ENCODE measurements around the gene NDUFA11. TPM values are rescaled to one million over a fixed set of nuclear protein-coding genes. Genes with fewer than 3 reads are reported as not detected.

The NDUFA11 gene
- total and polyA plus RNA-seq, 2 of the 4 experiments (the other 2 are of a cell fraction) = 375 to 1,276 TPM

DNA sequence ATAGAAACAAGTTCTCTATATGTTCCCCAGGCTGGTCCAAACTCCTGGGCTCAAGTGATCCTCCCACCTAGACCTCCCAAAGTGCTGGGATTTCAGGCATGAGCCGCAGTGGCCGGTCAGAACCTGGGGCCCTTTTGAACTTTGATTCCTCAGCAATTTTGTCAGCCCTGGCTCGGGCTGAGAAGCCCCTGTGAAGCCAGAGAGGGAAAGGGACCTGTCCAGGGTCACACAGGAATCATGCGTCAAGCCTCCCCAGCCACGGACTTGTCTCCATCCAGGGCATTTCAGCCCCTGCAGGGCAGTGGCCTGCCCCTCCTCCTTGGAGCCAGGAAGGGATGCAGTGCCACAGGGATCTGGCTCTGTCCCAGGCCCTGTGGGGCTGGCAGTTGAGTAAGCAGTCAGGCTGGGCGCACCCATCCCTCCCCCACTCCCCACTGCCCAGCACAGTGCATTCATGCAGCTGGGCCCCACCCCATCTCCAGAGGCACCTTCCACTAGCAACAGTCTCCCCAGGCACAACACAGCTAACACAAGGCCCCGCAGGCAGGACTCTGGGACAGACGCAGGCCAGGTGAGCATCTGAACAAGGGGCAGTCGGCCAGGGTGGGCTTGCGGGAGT is 10.3 kb upstream of the NDUFA11 start, which contains the start of gene CAPS:
Gene CAPS, plus strand, starts transcription at position 516 of the 619 bp plus-strand sequence. CDS start 153 bp downstream, outside the sequence.
- peaks cover 4% of the 10 kb centered on the region; the same call in 1 of the 2 replicates for H4K20me1 ChIP-seq (ENCODE audit: insufficient read depth, low read length)
- no peak within 1 kb of the TSS for H3K4me2 ChIP-seq (ENCODE audit: low read depth, low read length)
- H3K27me3 ChIP-seq (ENCODE audit: control insufficient read depth, insufficient read depth, low read length) = no peaks in the 10 kb centered on the region
- DNase-seq (peak; percentile 23), ATAC-seq (ENCODE audit: low read depth) (peak; percentile 74)
- peak within 1 kb of the TSS; percentile 67 for H2AK5ac ChIP-seq (ENCODE audit: low read depth, low read length)
- peaks cover 51% of the 10 kb centered on the region; the same call in 1 of the 2 replicates for H3K36me3 ChIP-seq (ENCODE audit: control insufficient read depth, insufficient read depth, low read length)
- H2BK20ac ChIP-seq (ENCODE audit: low read depth, low read length) = no peak within 1 kb of the TSS
- H3K4ac ChIP-seq (ENCODE audit: low read depth, low read length) = no peak within 1 kb of the TSS
- 0 out of 2 replicates have a peak within 1 kb of the TSS, but pooled peaks have one; percentile 15 for H4K5ac ChIP-seq (ENCODE audit: low read depth, low read length)
- BruUV-seq (replicated peaks) = no TSS peak
- ChIA-PET CTCF (no interaction called here), POLR2A (ENCODE audit: unreplicated experiment) (no interaction called here)
- in situ Hi-C loops (cut with MboI; ENCODE audit: low sequenced_read_pairs) (no loop called here), dilution Hi-C loops (cut with HindIII; ENCODE audit: low sequenced_read_pairs, unreplicated experiment) (no loop called here), intact Hi-C loops (cut with micrococcal nuclease) (no loop called here)
- H3K4me1 ChIP-seq (ENCODE audit: control insufficient read depth, insufficient read depth, low read length) = peaks cover 11% of the 10 kb centered on the region
- peak within 1 kb of the TSS; percentile 17 for H2BK5ac ChIP-seq (ENCODE audit: low read depth, low read length, poor library complexity, severe bottlenecking)
- no peak within 1 kb of the TSS; the same call in 2 of the 3 replicates for H2BK15ac ChIP-seq (ENCODE audit: low read depth, low read length)
- no peak within 1 kb of the TSS for H3K23ac ChIP-seq (ENCODE audit: low read depth, low read length)
- H3K9me1 ChIP-seq (ENCODE audit: insufficient read depth, low read length) = no peaks in the 10 kb centered on the region
- peak within 1 kb of the TSS in 1 of 2 experiments; percentile 5; a peak in 1 of 4 replicates for H4K8ac ChIP-seq (ENCODE audit: low read depth in 2 of 2, low read length in 2 of 2)
- peak within 1 kb of the TSS; percentile 33 for H2AFZ ChIP-seq (replicated peaks; ENCODE audit: low read length, poor library complexity)
- no peak within 1 kb of the TSS for H3K9ac ChIP-seq (ENCODE audit: low read depth, low read length)
- 84% methylated on average over 6 of the region's 10 CpGs; no CpG with 5 or more reads in 1 of the 2 experiments for WGBS, 2 experiments (ENCODE audit: extremely low coverage in 2 of 2, insufficient read length in 1 of 2)
- no peak within 1 kb of the TSS for H3K27ac ChIP-seq (ENCODE audit: insufficient read depth, low read length)
- H3K9me3 ChIP-seq (ENCODE audit: control insufficient read depth, insufficient read depth, low read length) = no peaks in the 10 kb centered on the region
- H3K14ac ChIP-seq (replicated peaks; ENCODE audit: low read depth, low read length) = peak within 1 kb of the TSS; percentile 59; the same call in 1 of the 2 replicates
- H4K91ac ChIP-seq (ENCODE audit: insufficient read depth, low read depth, low read length) = no peak within 1 kb of the TSS; the same call in 1 of the 2 replicates
- 0 out of 4 replicates have a peak, but pooled peaks cover 0 to 4% of the 10 kb centered on the region in 2 experiments for H3K79me1 ChIP-seq (ENCODE audit: low read depth in 1 of 2, low read length in 2 of 2)
- peak within 1 kb of the TSS; percentile 90 for H2AK9ac ChIP-seq (replicated peaks; ENCODE audit: low read depth, low read length, poor library complexity)
- no peak within 1 kb of the TSS for H3K4me3 ChIP-seq (ENCODE audit: insufficient read depth, low read depth, low read length)
- no peak within 1 kb of the TSS for H2BK120ac ChIP-seq (ENCODE audit: low read depth, low read length)
- H3K56ac ChIP-seq (ENCODE audit: extremely low read depth, insufficient read depth, low read length) = no peak within 1 kb of the TSS
- H3K18ac ChIP-seq (ENCODE audit: low read depth, low read length) = no peak within 1 kb of the TSS
- TF ChIP-seq CHD1 (IDR thresholded peaks at IDR 0.05; ENCODE audit: low read depth, low read length) = no peak
- TF ChIP-seq MXI1 (IDR thresholded peaks at IDR 0.05; ENCODE audit: borderline replicate concordance, low read depth, low read length) = no peak
- TF ChIP-seq, protein P1, sequence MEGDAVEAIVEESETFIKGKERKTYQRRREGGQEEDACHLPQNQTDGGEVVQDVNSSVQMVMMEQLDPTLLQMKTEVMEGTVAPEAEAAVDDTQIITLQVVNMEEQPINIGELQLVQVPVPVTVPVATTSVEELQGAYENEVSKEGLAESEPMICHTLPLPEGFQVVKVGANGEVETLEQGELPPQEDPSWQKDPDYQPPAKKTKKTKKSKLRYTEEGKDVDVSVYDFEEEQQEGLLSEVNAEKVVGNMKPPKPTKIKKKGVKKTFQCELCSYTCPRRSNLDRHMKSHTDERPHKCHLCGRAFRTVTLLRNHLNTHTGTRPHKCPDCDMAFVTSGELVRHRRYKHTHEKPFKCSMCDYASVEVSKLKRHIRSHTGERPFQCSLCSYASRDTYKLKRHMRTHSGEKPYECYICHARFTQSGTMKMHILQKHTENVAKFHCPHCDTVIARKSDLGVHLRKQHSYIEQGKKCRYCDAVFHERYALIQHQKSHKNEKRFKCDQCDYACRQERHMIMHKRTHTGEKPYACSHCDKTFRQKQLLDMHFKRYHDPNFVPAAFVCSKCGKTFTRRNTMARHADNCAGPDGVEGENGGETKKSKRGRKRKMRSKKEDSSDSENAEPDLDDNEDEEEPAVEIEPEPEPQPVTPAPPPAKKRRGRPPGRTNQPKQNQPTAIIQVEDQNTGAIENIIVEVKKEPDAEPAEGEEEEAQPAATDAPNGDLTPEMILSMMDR (conservative IDR thresholded peaks at IDR 0.05; ENCODE audit: low read depth, low read length) = no peak
- TF ChIP-seq NFE2L2 (IDR thresholded peaks at IDR 0.05; ENCODE audit: low read depth, low read length) = no peak
- no peak for TF ChIP-seq SMC3 (IDR thresholded peaks at IDR 0.05; ENCODE audit: low read depth, low read length)
- no peak for TF ChIP-seq MAZ (IDR thresholded peaks at IDR 0.05; ENCODE audit: borderline replicate concordance, low read depth, low read length)
- TF ChIP-seq BHLHE40 (IDR thresholded peaks at IDR 0.05; ENCODE audit: low read depth, low read length) = no peak
- no peak for TF ChIP-seq FOS (IDR thresholded peaks at IDR 0.05; ENCODE audit: low read depth, low read length)
- TF ChIP-seq, protein P2, sequence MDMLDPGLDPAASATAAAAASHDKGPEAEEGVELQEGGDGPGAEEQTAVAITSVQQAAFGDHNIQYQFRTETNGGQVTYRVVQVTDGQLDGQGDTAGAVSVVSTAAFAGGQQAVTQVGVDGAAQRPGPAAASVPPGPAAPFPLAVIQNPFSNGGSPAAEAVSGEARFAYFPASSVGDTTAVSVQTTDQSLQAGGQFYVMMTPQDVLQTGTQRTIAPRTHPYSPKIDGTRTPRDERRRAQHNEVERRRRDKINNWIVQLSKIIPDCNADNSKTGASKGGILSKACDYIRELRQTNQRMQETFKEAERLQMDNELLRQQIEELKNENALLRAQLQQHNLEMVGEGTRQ (IDR thresholded peaks at IDR 0.05; ENCODE audit: low read depth, low read length) = no peak
- TF ChIP-seq, protein P3, sequence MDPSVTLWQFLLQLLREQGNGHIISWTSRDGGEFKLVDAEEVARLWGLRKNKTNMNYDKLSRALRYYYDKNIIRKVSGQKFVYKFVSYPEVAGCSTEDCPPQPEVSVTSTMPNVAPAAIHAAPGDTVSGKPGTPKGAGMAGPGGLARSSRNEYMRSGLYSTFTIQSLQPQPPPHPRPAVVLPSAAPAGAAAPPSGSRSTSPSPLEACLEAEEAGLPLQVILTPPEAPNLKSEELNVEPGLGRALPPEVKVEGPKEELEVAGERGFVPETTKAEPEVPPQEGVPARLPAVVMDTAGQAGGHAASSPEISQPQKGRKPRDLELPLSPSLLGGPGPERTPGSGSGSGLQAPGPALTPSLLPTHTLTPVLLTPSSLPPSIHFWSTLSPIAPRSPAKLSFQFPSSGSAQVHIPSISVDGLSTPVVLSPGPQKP (IDR thresholded peaks at IDR 0.05; ENCODE audit: borderline replicate concordance, low read depth, low read length) = no peak
- no peak; the same call in 1 of the 2 replicates for TF ChIP-seq CEBPB (IDR thresholded peaks at IDR 0.05; ENCODE audit: low read depth, low read length)
- no peak for TF ChIP-seq RFX5 (IDR thresholded peaks at IDR 0.05; ENCODE audit: low read depth, low read length)
- no peak for TF ChIP-seq POLR2A (IDR thresholded peaks at IDR 0.05; ENCODE audit: low read depth, low read length)
- no peak for TF ChIP-seq MAFK (IDR thresholded peaks at IDR 0.05; ENCODE audit: low read depth, low read length)
- TF ChIP-seq RCOR1 (IDR thresholded peaks at IDR 0.05; ENCODE audit: insufficient replicate concordance, low read length) = no peak
